Pulmonary artery endothelial cell (primary cell): ENCODE results near the gene RAD9A. TPM values are rescaled to one million over a fixed set of nuclear protein-coding genes. Genes with fewer than 3 reads are reported as not detected.

ENCODE experiments used
- DNase-seq: peaks from one replicate; pipeline ENCODE4 v3.0.0-alpha.2; 2011; ENCODE audit warnings: low read depth, low spot score
- total RNA-seq: library from RNA; depleted of rRNA; stranded (reverse); fragments of >200 nt; gene quantifications from 2 replicates; pipeline ENCODE4 v1.2.3, GENCODE V29; 2014

The RAD9A gene
- total RNA-seq, 1 donor from 2014 or later = 5.3 TPM

GRCh38 chr11:67356864-67357561 lies 34.8 kb upstream of the RAD9A start:
- peak; percentile 50 for DNase-seq

DNA sequence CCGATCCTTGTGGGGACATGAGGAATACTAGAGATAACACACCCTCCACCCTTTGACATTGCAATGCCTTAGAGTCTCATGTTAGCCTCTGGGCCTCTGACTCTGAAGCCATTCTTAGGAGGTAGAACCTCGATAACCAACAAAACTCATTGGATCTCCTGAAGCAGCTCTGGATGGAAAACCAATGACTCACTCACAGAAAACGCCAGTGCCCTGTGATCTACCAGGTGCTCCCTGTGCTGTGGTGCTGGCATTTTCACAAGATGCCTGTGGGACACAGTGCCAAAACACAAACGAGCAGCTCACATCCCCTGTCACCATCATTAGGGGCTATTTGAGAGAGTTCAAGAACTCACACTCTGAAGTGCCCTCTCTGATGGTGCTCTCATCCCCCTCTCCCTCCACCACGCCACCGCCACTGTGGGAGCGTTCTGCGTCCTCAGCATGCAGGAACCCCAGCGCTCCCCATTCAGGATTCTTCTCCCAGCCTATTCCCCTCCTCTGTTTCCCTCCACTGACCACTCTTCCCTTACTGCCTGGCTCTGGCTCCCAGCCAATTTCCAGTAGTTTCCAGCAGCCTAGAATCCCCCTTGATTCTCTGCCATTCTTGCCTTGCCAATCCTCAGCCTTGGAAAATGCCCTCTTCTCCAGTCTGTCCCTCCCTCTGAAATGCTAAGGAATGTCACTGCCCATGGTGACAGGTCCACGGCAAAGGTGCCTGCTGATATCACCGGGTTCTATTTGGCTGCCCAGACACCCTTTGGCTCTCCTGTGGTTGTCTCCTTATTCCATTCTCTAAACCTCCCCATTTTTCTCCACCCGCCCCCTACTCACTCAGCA lies 33.7 kb upstream of the RAD9A start:
- DNase-seq = no peak

DNA sequence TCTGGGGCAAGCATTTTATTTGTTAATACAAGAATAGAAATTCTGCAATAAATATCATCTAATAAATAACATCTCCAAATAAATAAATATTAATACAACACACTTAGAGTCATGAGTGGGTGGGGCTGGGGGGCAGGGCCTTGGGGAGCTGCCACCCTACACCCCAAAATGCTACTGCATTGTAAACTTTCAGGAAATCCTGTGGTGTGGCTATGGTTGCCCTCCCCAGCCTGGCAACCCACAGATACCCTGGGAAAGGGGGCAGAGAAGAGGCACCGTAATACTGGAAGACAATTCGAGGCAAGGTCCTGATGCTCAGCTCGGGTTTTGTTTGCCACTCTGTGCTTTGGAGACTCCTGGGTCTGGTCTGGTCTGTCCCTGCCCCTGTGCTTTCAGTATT lies 27.6 kb upstream of the RAD9A start:
- DNase-seq = no peak

DNA sequence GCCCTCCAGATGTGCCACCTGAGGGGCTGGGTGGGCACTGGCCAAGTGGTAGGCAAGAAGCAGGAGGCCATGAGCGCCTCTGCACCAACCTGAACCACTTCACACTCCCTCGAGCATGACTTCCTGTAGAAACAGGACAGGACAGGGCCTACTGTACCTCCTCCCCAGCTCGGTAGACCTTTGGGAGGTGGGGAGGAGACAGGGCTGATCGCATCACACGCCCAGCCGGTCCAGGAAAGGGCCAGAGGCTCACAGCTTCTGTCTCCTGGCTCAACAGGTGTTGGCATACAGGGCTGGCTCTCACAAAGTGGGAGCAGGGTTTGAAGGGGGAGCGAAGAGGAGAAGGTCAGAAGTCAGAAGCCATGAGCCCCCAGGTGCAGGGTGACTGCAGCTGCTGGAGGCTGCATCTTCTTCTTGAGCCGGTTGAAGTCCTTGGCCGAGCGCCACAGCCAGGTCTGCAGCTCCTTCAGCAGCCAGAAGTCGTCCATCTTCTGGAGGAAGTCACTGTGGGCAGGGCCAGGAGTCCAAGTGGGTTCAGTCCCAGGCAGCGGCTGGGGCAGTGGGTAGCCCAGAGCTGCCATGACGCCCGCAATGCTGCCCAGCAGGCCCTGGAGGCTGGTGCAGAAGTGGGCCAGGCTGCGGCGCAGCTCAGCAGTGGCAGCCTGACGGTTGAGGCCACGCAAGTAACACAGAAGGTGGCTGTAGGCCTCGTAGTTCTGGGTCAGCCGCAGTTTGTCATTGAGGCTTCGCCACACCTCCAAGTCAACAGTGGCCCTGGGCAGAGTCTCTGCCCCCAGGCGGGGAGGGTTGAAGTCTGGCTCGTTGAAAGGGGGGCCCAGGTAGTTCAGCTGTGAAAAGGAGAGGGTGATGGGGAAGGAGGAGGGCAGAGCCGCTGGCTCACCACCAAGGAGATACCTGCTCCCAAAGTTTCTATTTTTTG lies 26.7 kb upstream of the RAD9A start:
- DNase-seq = no peak

GRCh38 chr11:67365736-67366444 lies 25.9 kb upstream of the RAD9A start:
- DNase-seq = no peak

DNA sequence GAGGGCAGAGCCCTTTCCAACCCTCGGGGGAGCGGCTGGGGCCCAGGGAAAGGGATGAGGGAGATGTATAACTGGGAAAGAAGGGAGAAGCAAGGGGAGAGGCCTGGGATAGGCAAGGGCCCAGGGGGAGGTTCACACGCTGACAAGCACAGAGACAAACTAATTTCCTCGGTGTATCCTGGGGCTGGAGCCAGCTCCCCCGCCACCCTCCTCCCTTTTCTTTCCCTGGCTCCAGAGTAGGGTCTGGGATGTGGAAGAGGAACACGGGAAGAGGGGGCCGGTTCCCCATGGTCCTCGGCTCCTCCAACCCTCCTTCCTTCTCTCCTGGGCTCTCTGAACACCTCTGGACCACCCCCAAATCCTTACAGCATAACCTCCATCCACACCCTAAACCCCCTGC lies 25.2 kb upstream of the RAD9A start:
- DNase-seq = no peak

GRCh38 chr11:67366961-67367760 lies 24.6 kb upstream of the RAD9A start:
- no peak for DNase-seq

GRCh38 chr11:67367761-67368227 lies 24.0 kb upstream of the RAD9A start:
- no peak for DNase-seq

DNA sequence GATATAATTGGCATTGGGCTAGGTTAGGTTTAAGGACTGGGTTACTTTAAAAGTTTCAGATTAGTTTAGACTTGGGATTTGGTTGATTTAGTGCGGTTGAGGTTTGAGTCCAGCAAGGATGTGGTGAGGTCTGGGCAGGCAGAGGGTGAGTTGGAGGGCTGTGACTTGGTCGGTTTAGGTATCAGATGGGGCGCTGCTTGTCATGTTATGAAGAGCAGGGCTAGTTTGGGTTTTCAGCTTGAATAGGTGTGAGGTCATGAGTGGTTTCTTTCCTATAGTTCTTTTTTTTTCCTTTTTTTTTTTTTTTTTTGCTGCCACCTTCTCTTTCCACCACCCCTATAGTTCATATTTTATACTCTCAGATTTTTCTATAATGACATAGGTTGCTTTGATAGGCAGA lies 23.2 kb upstream of the RAD9A start:
- DNase-seq = no peak

DNA sequence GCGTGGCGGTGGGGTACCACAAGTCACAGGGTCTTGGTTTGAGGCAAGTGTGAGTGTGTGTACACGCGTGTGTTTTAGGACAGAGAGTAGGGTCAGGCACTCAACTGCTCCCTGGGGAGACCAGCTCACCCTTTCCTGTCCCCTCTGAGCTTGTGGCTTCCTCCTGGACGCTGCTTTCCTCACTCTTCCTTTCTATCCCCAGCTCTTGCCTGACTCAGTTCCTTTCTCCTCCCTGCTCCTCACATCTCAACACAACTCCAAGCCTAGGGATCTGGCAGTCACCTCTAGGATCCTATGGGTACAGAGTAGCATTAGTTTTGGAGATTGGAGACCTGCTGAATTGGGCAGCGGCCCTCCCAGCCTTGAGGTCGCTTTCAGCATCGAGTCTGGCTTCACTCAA lies 22.5 kb upstream of the RAD9A start:
- DNase-seq = no peak

DNA sequence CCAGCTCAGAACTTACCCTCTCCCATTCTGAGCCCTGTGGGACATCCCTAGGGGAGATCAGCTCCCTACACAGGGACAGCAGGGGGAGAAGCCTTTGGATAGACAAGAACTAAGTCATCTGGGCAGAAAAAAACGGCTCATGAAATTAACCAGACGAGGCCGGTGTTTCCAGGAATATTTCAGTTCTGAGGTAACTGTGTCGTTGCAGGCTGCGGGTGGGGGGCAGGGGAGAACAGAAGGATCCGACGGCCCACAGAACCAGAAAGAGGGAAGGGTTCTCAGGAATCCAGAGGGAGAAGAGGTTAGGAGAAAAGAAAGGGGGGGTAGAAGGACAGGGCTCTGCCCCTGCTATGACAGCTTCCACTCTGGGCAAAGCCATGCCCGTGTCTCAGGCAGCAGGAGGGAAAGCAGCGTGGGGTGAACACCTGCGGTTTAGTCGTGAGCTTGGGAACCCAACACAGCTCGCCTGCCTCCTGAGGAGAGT lies 21.9 kb upstream of the RAD9A start:
- DNase-seq = no peak

DNA sequence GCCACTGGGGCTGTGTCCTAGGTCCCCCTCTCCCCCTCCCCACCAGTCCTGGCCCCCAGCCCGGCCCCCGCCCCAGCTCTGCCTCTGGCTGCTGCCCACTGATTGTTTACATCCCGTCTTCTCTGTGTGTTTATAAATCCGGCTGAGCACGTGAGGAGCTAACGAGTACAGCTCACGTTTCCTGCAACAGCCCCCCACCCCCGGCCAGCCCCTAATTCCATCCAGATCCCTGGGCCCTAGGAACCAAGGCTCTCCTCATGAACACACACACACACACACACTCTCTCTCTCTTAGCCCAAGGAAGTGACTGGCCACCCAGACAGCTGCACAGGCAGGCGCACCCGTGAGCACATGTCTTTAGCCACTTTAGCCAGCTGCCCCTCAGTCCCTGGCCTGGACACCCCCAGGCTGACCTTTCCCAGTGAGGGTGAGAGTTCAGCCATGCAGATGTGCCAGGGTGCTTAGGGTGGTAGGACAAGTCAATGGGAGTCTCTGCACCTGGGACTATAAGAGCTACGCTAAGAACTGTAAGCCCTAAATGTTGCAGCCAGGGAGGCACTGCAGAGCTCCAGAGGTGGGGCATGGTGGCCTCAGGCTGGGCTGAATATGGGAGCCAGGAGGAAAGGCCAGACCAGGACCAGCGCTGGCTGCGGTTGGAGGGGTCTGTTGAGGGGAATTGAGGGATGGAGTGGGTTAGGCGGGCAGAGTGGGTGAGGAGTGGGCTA lies 21.3 kb upstream of the RAD9A start:
- DNase-seq = no peak

DNA sequence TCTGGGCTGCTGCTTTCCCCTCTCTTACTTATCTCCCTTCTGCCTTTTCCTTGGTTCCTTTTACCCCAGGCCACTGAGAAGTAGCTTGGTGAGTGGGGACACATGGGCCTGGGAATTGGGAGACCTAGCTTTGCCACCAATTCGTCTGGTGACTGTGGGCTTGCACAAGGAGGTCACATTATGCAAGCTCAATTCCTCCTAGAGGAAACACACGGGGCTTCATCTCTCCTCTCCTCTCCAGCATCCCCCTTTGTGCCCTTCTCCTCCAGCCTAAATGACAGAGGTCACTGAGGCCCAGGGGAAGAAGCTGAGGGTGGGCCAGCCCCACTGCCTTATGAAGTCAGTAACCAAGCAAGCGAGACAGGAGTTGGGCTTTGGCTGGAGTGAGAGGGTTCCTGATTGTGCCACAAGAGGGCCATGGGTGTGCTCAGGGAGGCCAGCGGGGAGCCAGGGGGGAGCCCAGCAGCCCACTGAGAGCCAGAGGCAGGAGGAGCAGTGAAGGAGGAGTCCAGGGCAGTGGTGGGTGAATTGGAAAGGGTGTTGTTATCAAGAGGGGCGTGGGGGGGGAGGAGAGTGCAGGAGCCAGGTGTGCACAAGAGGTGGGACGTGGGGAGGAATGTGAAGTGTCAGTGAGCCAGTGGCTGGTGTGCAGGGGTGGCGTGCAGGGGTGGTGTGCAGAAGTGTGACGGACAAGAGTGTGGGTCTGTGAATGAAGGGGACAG lies 20.4 kb upstream of the RAD9A start:
- DNase-seq = no peak

DNA sequence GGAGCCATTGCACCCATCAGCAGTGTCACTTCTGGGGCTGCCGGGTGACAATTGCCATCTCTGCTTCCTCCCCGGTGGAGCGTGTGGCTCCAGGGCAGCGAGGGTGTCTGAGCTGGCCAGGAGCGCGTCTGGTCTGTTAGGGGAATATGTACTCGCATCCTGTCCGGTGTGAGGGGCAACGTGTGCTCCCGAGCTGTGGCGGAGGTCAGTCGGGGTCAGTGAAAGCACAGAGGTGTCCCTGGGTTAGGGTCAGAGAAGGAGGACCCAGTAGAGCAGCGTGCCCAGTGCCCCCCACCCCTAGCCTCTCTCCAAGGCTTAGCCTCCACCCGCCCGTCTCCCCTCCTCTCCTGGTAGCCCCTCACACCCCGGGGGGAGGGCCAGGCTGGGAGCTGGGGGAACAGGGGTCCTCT lies 19.9 kb upstream of the RAD9A start:
- no peak for DNase-seq

GRCh38 chr11:67372321-67372992 lies 19.3 kb upstream of the RAD9A start:
- no peak for DNase-seq

DNA sequence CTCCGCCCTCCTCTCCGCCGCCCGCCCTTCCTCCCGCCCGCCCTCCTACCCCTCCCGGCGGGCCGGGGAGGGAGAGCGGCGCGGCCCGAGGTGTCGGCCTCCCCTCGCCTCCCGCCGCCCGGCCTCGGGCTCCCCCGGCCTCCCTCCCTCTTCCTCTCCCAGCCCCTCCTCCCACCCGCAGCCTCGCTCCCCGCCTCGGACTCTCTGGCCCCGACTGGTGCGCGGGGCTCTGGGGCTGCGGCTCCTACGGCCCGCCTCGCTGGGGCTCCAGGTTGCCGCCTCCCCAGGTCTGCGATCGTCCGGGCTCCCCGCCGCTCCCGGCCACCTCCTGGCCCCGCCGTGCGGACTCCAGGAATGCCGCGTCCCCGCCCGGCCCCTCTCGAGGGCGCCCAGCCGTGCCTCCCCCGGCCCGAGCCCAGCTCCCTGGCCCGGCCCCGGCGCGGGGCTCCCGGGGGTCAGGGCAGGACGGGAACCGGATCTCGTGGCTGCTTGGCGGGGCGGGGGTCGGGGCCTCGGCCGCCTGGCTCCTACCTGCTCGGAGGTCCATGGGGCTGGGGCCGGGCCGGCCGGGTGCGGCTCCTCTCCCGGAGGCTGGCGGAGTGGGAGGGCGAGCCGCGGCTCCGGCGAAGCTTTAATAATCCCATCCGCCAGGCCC lies 18.7 kb upstream of the RAD9A start, which contains the start of gene CLCF1:
Gene CLCF1, minus strand, starts transcription at position 606 of the 655 bp plus-strand sequence. Its CDS starts 59 bp downstream, at position 547.
- no peak for DNase-seq
